OCI-LY1 (cell line): ENCODE results near the gene MIOX.

Experiments
- EZH2 ChIP-seq: fragments of 200-600 bp; sonication (generic), shearing (Covaris generic); IDR thresholded peaks from 2 replicates; pipeline ENCODE4 v1.8.0; 2017; ENCODE audit warnings: borderline replicate concordance, mixed run types, mild to moderate bottlenecking, antibody characterized with exemption, low read length, moderate library complexity, mixed read lengths
- TF ChIP-seq, protein P1 (sequence below): fragments of 200-600 bp; sonication (generic), shearing (Covaris generic); IDR thresholded peaks from 2 replicates; pipeline ENCODE4 v1.5.1; 2017; ENCODE audit warnings: mild to moderate bottlenecking, antibody characterized with exemption, low read length, moderate library complexity, mixed read lengths

DNA sequence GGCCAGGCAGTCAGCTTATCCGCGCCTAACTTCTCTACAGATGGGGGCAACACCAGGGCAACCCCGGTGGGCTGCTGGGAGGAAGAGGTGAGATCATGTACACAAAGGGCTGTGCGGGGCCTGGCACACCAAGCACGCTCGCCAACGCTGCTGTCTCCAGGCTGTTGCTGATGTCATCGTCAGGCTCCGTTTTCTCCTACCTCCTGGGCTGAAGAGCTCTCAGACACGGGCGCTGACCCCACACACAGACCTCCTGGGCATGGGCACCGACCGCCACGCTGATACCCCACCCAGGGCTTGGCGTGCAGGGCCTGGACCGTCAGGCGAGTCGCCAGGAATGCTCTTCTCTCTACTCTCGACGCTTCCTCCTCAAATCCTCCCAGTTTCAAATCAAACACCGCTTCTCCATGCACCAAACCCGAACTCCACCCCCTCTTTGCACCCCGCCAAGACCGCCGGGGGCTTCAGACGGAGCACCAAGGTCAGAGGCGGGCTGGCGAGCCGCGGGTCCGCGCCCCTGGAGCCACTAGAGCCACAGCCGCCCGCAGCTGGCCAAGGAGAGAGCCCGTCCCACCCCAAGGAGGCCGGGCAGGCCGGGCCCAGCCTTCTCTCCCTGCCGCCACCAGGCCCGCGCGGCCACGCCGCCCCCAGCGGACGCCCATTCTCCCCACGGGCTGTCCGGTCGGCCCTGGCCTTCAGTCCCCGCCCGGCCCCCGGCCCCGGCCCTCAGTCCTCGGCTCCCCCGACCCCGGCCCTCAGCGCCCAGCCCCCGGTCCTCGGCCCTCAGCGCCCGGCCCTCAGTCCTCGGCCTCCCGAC lies 12.6 kb upstream of the MIOX start:
- TF ChIP-seq, protein P1, sequence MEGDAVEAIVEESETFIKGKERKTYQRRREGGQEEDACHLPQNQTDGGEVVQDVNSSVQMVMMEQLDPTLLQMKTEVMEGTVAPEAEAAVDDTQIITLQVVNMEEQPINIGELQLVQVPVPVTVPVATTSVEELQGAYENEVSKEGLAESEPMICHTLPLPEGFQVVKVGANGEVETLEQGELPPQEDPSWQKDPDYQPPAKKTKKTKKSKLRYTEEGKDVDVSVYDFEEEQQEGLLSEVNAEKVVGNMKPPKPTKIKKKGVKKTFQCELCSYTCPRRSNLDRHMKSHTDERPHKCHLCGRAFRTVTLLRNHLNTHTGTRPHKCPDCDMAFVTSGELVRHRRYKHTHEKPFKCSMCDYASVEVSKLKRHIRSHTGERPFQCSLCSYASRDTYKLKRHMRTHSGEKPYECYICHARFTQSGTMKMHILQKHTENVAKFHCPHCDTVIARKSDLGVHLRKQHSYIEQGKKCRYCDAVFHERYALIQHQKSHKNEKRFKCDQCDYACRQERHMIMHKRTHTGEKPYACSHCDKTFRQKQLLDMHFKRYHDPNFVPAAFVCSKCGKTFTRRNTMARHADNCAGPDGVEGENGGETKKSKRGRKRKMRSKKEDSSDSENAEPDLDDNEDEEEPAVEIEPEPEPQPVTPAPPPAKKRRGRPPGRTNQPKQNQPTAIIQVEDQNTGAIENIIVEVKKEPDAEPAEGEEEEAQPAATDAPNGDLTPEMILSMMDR = no peak
- TF ChIP-seq EZH2 = no peak
